Endothelial cell of umbilical vein (primary cell): Measurements from ENCODE around the gene NEBL. TPM values are rescaled to one million over a fixed set of nuclear protein-coding genes. Genes with fewer than 3 reads are reported as not detected.

ENCODE experiments used
- BruUV-seq: library from RNA; stranded (reverse); fragments of 400-500 nt; replicated peaks from 2 replicates; lab custom pipeline; 2021; lab: Mats Ljungman, UMichigan
- CTCF ChIA-PET: fragments of 300-600, 350-600 bp; sonication (Branson Sonifier 250); formaldehyde crosslinking; loops from one replicate; lab custom pipeline; 2021; ENCODE audit warnings: antibody characterized with exemption, inconsistent platforms; lab: Charles Lee
- POLR2A ChIA-PET: fragments of 300-600, 350-600 bp; sonication (Branson Sonifier 250); formaldehyde crosslinking; loops from one replicate; lab custom pipeline; 2021; ENCODE audit warnings: antibody characterized with exemption, inconsistent platforms; lab: Charles Lee
- DNase-seq: peaks from one replicate; pipeline ENCODE4 v3.0.0-alpha.2; 2011; ENCODE audit warnings: low read depth, low spot score
- FAIRE-seq: peaks from 2 replicates; lab custom pipeline; 2011; peaks lifted over from hg19 to GRCh38; lab: Jason Lieb, UNC
- H2AFZ ChIP-seq: 2 replicates; pipeline ENCODE4 v1.6.0; 2012; ENCODE audit warnings: low read depth, low read length, control low read depth, inconsistent platforms
- H3K27ac ChIP-seq: 2 replicates; pipeline ENCODE4 v1.5.1; 2011; ENCODE audit warnings: low read depth, mild to moderate bottlenecking, control low read depth, low read length, moderate library complexity; ENCODE audit not compliant: insufficient read depth
- H3K27me3 ChIP-seq, 2 experiments: 2 replicates each; pipeline versions ENCODE4 v1.6.0 to v1.6.1; 2011; ENCODE audit warnings: low read length in 2 of 2, mixed read lengths in 1 of 2; ENCODE audit not compliant: control insufficient read depth in 2 of 2, insufficient read depth in 2 of 2
- H3K36me3 ChIP-seq, 2 experiments: 2 replicates in 1 of 2; 3 replicates in 1 of 2; pipeline ENCODE4 v1.5.1; 2011; ENCODE audit warnings: low read length in 2 of 2, mild to moderate bottlenecking in 1 of 2, moderate library complexity in 1 of 2; ENCODE audit not compliant: control insufficient read depth in 2 of 2, insufficient read depth in 2 of 2; ENCODE audit errors: extremely low read depth in 1 of 2
- H3K4me1 ChIP-seq: 3 replicates; pipeline ENCODE4 v1.5.1; 2011; ENCODE audit warnings: mild to moderate bottlenecking, low read length; ENCODE audit not compliant: control insufficient read depth, insufficient read depth; ENCODE audit errors: extremely low read depth
- H3K4me2 ChIP-seq: 2 replicates; pipeline ENCODE4 v1.6.1; 2011; ENCODE audit warnings: low read length, control low read depth, mixed read lengths; ENCODE audit not compliant: insufficient read depth
- H3K4me3 ChIP-seq, 3 experiments: fragments of 200-600 bp in 1 of 3; sonication (generic), shearing (Covaris generic) in 1 of 3; replicated peaks in 1 of 3; 2 replicates each; pipeline ENCODE4 v1.5.1; 2011 to 2016; ENCODE audit warnings: control low read depth in 3 of 3, low read length in 3 of 3, mild to moderate bottlenecking in 2 of 3, inconsistent platforms in 1 of 3, low read depth in 1 of 3, moderate library complexity in 1 of 3; ENCODE audit not compliant: insufficient read depth in 1 of 3
- H3K79me2 ChIP-seq: 2 replicates; pipeline ENCODE4 v1.6.0; 2012; ENCODE audit warnings: low read length, inconsistent platforms; ENCODE audit not compliant: control insufficient read depth, insufficient read depth
- H3K9ac ChIP-seq: replicated peaks from 2 replicates; pipeline ENCODE3; 2011; ENCODE audit warnings: low read length, control low read depth; ENCODE audit not compliant: insufficient read depth; ENCODE audit errors: extremely low read depth
- H3K9me1 ChIP-seq: replicated peaks from 3 replicates; pipeline ENCODE4 v1.6.0; 2011; ENCODE audit warnings: mild to moderate bottlenecking, low read length; ENCODE audit not compliant: control insufficient read depth, insufficient read depth; ENCODE audit errors: extremely low read depth
- H3K9me3 ChIP-seq: replicated peaks from 2 replicates; pipeline ENCODE4 v1.5.1; 2012; ENCODE audit warnings: low read length, inconsistent platforms; ENCODE audit not compliant: control insufficient read depth, insufficient read depth
- H4K20me1 ChIP-seq: replicated peaks from 2 replicates; pipeline ENCODE3; 2011; ENCODE audit warnings: mild to moderate bottlenecking, low read length; ENCODE audit not compliant: control insufficient read depth, insufficient read depth; ENCODE audit errors: extremely low read depth
- EZH2 ChIP-seq: IDR thresholded peaks from 2 replicates; pipeline ENCODE4 v1.6.1; 2012; ENCODE audit warnings: borderline replicate concordance, low read depth, mild to moderate bottlenecking, moderate library complexity, low read length, inconsistent platforms; ENCODE audit not compliant: severe bottlenecking
- FOS ChIP-seq: IDR thresholded peaks from 2 replicates; pipeline ENCODE4 v1.6.1; 2011; ENCODE audit warnings: mild to moderate bottlenecking, low read length, moderate library complexity, borderline replicate concordance; ENCODE audit not compliant: insufficient read depth
- GATA2 ChIP-seq: IDR thresholded peaks from 2 replicates; pipeline ENCODE4 v1.7.0; 2011; ENCODE audit warnings: low read depth, mild to moderate bottlenecking, moderate library complexity, mixed read lengths, low read length; ENCODE audit not compliant: insufficient read length, insufficient read depth
- JUN ChIP-seq: IDR thresholded peaks from 2 replicates; pipeline ENCODE4 v1.6.1; 2011; ENCODE audit warnings: borderline replicate concordance, low read depth; ENCODE audit not compliant: insufficient read length, insufficient read depth
- MYC ChIP-seq: IDR thresholded peaks from one replicate; pipeline ENCODE4 v1.6.1; 2011; ENCODE audit warnings: mild to moderate bottlenecking, low read depth, low read length
- POLR2A ChIP-seq: IDR thresholded peaks from 2 replicates; pipeline ENCODE4 v1.6.1; 2012; ENCODE audit warnings: low read depth, mild to moderate bottlenecking, control low read depth, low read length
- dilution Hi-C: fragments of 300-500 bp; cut with MboI; formaldehyde crosslinking; loops from one replicate; pipeline ENCODE4 v1.15.0; 2019; ENCODE audit warnings: low sequenced_read_pairs; ENCODE audit not compliant: extremely low pct_ligation_motif_present
- intact Hi-C: fragments of 100-400 bp; cut with micrococcal nuclease; formaldehyde crosslinking; loops from one replicate; pipeline ENCODE4 v1.10.0; 2022
- polyA plus RNA-seq, 4 experiments: library from polyadenylated mRNA; depleted of rRNA in 3 of 4; stranded (reverse) in 3 of 4; unstranded in 1 of 4; fragments of >200 nt; gene quantifications; 2 replicates each; pipeline versions ENCODE4 v1.2.1 to v1.2.3, GENCODE V29; 2011 to 2012; ENCODE audit warnings: missing spikeins in 1 of 4
- total RNA-seq: library from RNA; stranded (reverse); gene quantifications from 2 replicates; pipeline ENCODE4 v1.2.3, GENCODE V29; 2021
- TF ChIP-seq, protein P1 (sequence below), 2 donors: IDR thresholded peaks; 1 replicate in 1 of 2; 2 replicates in 1 of 2; pipeline ENCODE4 v1.5.1; 2011; ENCODE audit warnings: low read length in 2 of 2, mild to moderate bottlenecking in 2 of 2, moderate library complexity in 2 of 2, control low read depth in 1 of 2, inconsistent platforms in 1 of 2, low read depth in 1 of 2; ENCODE audit not compliant: insufficient read depth in 1 of 2; ENCODE audit errors: extremely low read depth in 1 of 2

Gene NEBL
- total and polyA plus RNA-seq, 2 donors (not counting 3 experiments of a cell fraction or from before 2014, with no cell fraction given), result 0.17 to 0.66 TPM

DNA sequence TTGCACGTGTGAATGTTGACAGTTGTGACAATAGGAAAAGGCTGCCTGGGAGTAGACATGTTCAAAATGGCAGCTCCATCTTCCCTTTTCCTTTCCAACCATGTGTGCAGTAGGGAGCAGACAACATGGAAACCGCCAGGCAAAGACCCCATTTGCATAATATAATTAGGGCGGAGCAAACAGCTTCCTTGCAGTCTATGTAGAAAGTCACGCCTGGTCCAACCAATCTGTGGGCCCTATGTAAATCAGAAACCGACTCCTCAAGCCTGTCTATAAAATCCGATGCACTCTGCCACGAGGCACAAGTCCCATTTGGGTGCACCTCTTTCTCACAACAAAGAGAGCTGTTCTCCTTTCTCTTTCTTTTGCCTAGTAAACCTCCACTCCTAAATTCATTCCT lies 19.6 kb downstream of the NEBL start:
- Histone ChIP-seq H3K36me3 (no peaks in the 10 kb centered on the region), H3K9me3 (no peaks in the 10 kb centered on the region), H3K9me1 (no peaks in the 10 kb centered on the region), H3K9ac (no peak overlapping the region), H3K79me2 (no peaks in the 10 kb centered on the region), H3K4me2 (no peak overlapping the region), H4K20me1 (no peaks in the 10 kb centered on the region), H3K27me3 (no peaks in the 10 kb centered on the region), H2AFZ (no peak overlapping the region), H3K4me1 (no peaks in the 10 kb centered on the region), H3K4me3 (no peak overlapping the region), H3K27ac (no peak overlapping the region)
- intact Hi-C loops (no loop called here), dilution Hi-C loops (no loop called here)
- TF ChIP-seq POLR2A (no peak), JUN (no peak), EZH2 (no peak), MYC (no peak), FOS (no peak), GATA2 (no peak)
- TF ChIP-seq, protein P1, sequence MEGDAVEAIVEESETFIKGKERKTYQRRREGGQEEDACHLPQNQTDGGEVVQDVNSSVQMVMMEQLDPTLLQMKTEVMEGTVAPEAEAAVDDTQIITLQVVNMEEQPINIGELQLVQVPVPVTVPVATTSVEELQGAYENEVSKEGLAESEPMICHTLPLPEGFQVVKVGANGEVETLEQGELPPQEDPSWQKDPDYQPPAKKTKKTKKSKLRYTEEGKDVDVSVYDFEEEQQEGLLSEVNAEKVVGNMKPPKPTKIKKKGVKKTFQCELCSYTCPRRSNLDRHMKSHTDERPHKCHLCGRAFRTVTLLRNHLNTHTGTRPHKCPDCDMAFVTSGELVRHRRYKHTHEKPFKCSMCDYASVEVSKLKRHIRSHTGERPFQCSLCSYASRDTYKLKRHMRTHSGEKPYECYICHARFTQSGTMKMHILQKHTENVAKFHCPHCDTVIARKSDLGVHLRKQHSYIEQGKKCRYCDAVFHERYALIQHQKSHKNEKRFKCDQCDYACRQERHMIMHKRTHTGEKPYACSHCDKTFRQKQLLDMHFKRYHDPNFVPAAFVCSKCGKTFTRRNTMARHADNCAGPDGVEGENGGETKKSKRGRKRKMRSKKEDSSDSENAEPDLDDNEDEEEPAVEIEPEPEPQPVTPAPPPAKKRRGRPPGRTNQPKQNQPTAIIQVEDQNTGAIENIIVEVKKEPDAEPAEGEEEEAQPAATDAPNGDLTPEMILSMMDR (IDR thresholded peaks at IDR 0.05; ENCODE audit: extremely low read depth in 1 of 2, insufficient read depth in 1 of 2, low read depth in 1 of 2, low read length in 2 of 2), result no peak
- DNase-seq (no peak), FAIRE-seq (no peak)
- ChIA-PET POLR2A (no interaction called here), CTCF (no interaction called here)
- BruUV-seq, result no TSS peak
